Loucy (cell line): Measurements from ENCODE around the gene PLCG2.

ENCODE experiments used
- H2AFZ ChIP-seq: fragments of 200-600 bp; sonication (generic); 2 replicates; pipeline ENCODE4 v1.6.0; 2016; ENCODE audit warnings: antibody characterized with exemption, mild to moderate bottlenecking, low read length, moderate library complexity
- H3F3A ChIP-seq: fragments of 200-600 bp; 2 replicates; pipeline ENCODE4 v1.6.0; 2016; ENCODE audit warnings: antibody characterized with exemption, low read depth, mild to moderate bottlenecking
- H3K27me3 ChIP-seq: fragments of 200-600 bp; sonication (generic); 2 replicates; pipeline ENCODE4 v1.6.1; 2014; ENCODE audit warnings: low read length, mild to moderate bottlenecking; ENCODE audit not compliant: insufficient read depth, poor library complexity, severe bottlenecking
- H3K36me3 ChIP-seq: fragments of 200-600 bp; sonication (generic); 2 replicates; pipeline ENCODE4 v1.6.1; 2016; ENCODE audit warnings: low read length; ENCODE audit not compliant: insufficient read depth
- H3K4me1 ChIP-seq: fragments of 200-600 bp; sonication (generic); 2 replicates; pipeline ENCODE4 v1.5.1; 2014; ENCODE audit warnings: low read length, mild to moderate bottlenecking; ENCODE audit not compliant: insufficient read depth, poor library complexity, severe bottlenecking
- H3K4me2 ChIP-seq: fragments of 200-600 bp; sonication (generic); 2 replicates; pipeline ENCODE4 v1.6.0; 2014; ENCODE audit warnings: antibody characterized with exemption, low read length, low read depth, mild to moderate bottlenecking; ENCODE audit not compliant: poor library complexity, severe bottlenecking
- H3K4me3 ChIP-seq: fragments of 200-600 bp; sonication (generic); 2 replicates; pipeline ENCODE4 v1.5.1; 2014; ENCODE audit warnings: low read length, mild to moderate bottlenecking, mixed read lengths; ENCODE audit not compliant: poor library complexity, severe bottlenecking
- H3K79me2 ChIP-seq: fragments of 200-600 bp; sonication (generic); 2 replicates; pipeline ENCODE4 v1.6.1; 2014; ENCODE audit warnings: low read length; ENCODE audit not compliant: insufficient read depth
- H3K9ac ChIP-seq: fragments of 200-600 bp; sonication (generic); 2 replicates; pipeline ENCODE4 v1.6.0; 2014; ENCODE audit warnings: mild to moderate bottlenecking, low read depth, low read length, moderate library complexity; ENCODE audit not compliant: poor library complexity, severe bottlenecking
- H3K9me2 ChIP-seq: fragments of 200-600 bp; sonication (generic); replicated peaks from 2 replicates; pipeline ENCODE4 v1.6.1; 2016; ENCODE audit warnings: low read depth, low read length, mixed read lengths
- H3K9me3 ChIP-seq: fragments of 200-600 bp; sonication (generic); 2 replicates; pipeline ENCODE4 v1.6.1; 2014; ENCODE audit warnings: mild to moderate bottlenecking, antibody characterized with exemption, low read length, low read depth; ENCODE audit not compliant: insufficient read depth
- H4K20me1 ChIP-seq: fragments of 200-600 bp; sonication (generic); 2 replicates; pipeline ENCODE4 v1.6.0; 2014; ENCODE audit warnings: antibody characterized with exemption, low read length, mild to moderate bottlenecking; ENCODE audit not compliant: insufficient read depth, poor library complexity, severe bottlenecking
- CTCF ChIP-seq: fragments of 200-600 bp; sonication (generic); conservative IDR thresholded peaks from 2 replicates; pipeline ENCODE4 v1.5.1; 2014; ENCODE audit warnings: mild to moderate bottlenecking, antibody characterized with exemption, low read length
- EZH2phosphoT487 ChIP-seq: fragments of 200-600 bp; IDR thresholded peaks from 2 replicates; pipeline ENCODE4 v1.6.1; 2018; ENCODE audit warnings: antibody characterized with exemption, mild to moderate bottlenecking, moderate library complexity, borderline replicate concordance

The PLCG2 gene

GRCh38 chr16:81946206-81946605 is 167.1 kb downstream of the PLCG2 start:
- H3K4me1 ChIP-seq: no peaks in the 10 kb centered on the region
- no peaks in the 10 kb centered on the region for H4K20me1 ChIP-seq
- no peaks in the 10 kb centered on the region for H3K27me3 ChIP-seq
- H3K9me3 ChIP-seq: no peaks in the 10 kb centered on the region
- TF ChIP-seq EZH2phosphoT487 (no peak), CTCF (no peak)
- no peaks in the 10 kb centered on the region for H3K79me2 ChIP-seq
- no peak overlapping the region for H3K4me2 ChIP-seq
- peaks cover 14% of the 10 kb centered on the region for H3K36me3 ChIP-seq
- H3F3A ChIP-seq: no peaks in the 10 kb centered on the region
- no peak overlapping the region for H3K9ac ChIP-seq
- no peaks in the 10 kb centered on the region for H3K9me2 ChIP-seq
- no peak overlapping the region for H3K4me3 ChIP-seq
- H2AFZ ChIP-seq: no peak overlapping the region

- Histone ChIP-seq H3K79me2 (no peaks in the 10 kb centered on the region), H3F3A (no peaks in the 10 kb centered on the region), H2AFZ (no peak overlapping the region), H3K9me3 (no peaks in the 10 kb centered on the region), H3K4me2 (no peak overlapping the region), H3K9ac (no peak overlapping the region), H3K36me3 (peaks cover 7% of the 10 kb centered on the region), H3K4me3 (no peak overlapping the region), H4K20me1 (no peaks in the 10 kb centered on the region), H3K4me1 (no peaks in the 10 kb centered on the region), H3K9me2 (no peaks in the 10 kb centered on the region), H3K27me3 (no peaks in the 10 kb centered on the region)
- TF ChIP-seq EZH2phosphoT487 (no peak), CTCF (no peak)
Observed at GRCh38 chr16:81951564-81951963, 172.5 kb downstream of the PLCG2 start.

- TF ChIP-seq EZH2phosphoT487: no peak
- TF ChIP-seq CTCF: no peak
- no peaks in the 10 kb centered on the region for H3K4me1 ChIP-seq
- no peaks in the 10 kb centered on the region for H3F3A ChIP-seq
- H3K4me2 ChIP-seq: no peak overlapping the region
- no peak overlapping the region for H3K9ac ChIP-seq
- no peaks in the 10 kb centered on the region for H3K79me2 ChIP-seq
- no peak overlapping the region for H3K4me3 ChIP-seq
- no peak overlapping the region for H2AFZ ChIP-seq
- no peaks in the 10 kb centered on the region for H3K27me3 ChIP-seq
- no peaks in the 10 kb centered on the region for H3K9me2 ChIP-seq
- peaks cover 4% of the 10 kb centered on the region; the same call in 1 of the 2 replicates for H3K36me3 ChIP-seq
- no peaks in the 10 kb centered on the region for H3K9me3 ChIP-seq
- H4K20me1 ChIP-seq: no peaks in the 10 kb centered on the region
Observed at GRCh38 chr16:81956213-81956948, 177.3 kb downstream of the PLCG2 start.
